Activated CD4-positive, alpha-beta T cell treated with anti-CD3 and anti-CD28 coated beads for 24 hours (primary cell): ENCODE results near the gene MBNL2.

Experiments
- DNase-seq, 2 donors: peaks; one replicate each; pipeline ENCODE4 v3.0.0-alpha.2; 2020; ENCODE audit warnings: low read depth in 2 of 2

MBNL2 gene

GRCh38 chr13:97211300-97211699 lies 10.8 kb upstream of the MBNL2 start:
- DNase-seq, result no peak

- DNase-seq, result no peak
Observed at GRCh38 chr13:97212004-97212403, 10.1 kb upstream of the MBNL2 start.

- no peak for DNase-seq
Observed at GRCh38 chr13:97212601-97213040, 9.5 kb upstream of the MBNL2 start.

GRCh38 chr13:97214921-97215320 lies 7.2 kb upstream of the MBNL2 start:
- no peak for DNase-seq

GRCh38 chr13:97215325-97215724 lies 6.8 kb upstream of the MBNL2 start:
- no peak for DNase-seq

GRCh38 chr13:97219226-97219625 lies 2.9 kb upstream of the MBNL2 start:
- no peak for DNase-seq

GRCh38 chr13:97220151-97220900 lies 1.8 kb upstream of the MBNL2 start:
- DNase-seq, result no peak

- DNase-seq, result no peak
Observed at GRCh38 chr13:97221046-97221445, 1.1 kb upstream of the MBNL2 start.

- DNase-seq, result no peak
Observed at GRCh38 chr13:97221466-97221865, 667 bp upstream of the MBNL2 start.

- DNase-seq, result no peak
Observed at GRCh38 chr13:97223037-97223710, 1.0 kb downstream of the MBNL2 start.

GRCh38 chr13:97223711-97224541 lies 1.8 kb downstream of the MBNL2 start:
- DNase-seq, result no peak

- DNase-seq, result no peak
Observed at GRCh38 chr13:97224544-97225300, 2.6 kb downstream of the MBNL2 start.

- DNase-seq, result no peak
Observed at GRCh38 chr13:97225533-97225932, 3.4 kb downstream of the MBNL2 start.

- DNase-seq, result no peak
Observed at GRCh38 chr13:97226013-97226412, 3.9 kb downstream of the MBNL2 start.

GRCh38 chr13:97226788-97227627 lies 4.9 kb downstream of the MBNL2 start:
- DNase-seq, result no peak

- no peak for DNase-seq
Observed at GRCh38 chr13:97228850-97229521, 6.9 kb downstream of the MBNL2 start.

- DNase-seq, result no peak
Observed at GRCh38 chr13:97229699-97230098, 7.6 kb downstream of the MBNL2 start.

- no peak for DNase-seq
Observed at GRCh38 chr13:97231118-97231828, 9.1 kb downstream of the MBNL2 start.

GRCh38 chr13:97231829-97232196 lies 9.7 kb downstream of the MBNL2 start:
- no peak for DNase-seq

GRCh38 chr13:97233499-97233898 lies 11.4 kb downstream of the MBNL2 start:
- no peak for DNase-seq
